ENCODE results near the gene LRP8.

- TF ChIP-seq, protein P1, sequence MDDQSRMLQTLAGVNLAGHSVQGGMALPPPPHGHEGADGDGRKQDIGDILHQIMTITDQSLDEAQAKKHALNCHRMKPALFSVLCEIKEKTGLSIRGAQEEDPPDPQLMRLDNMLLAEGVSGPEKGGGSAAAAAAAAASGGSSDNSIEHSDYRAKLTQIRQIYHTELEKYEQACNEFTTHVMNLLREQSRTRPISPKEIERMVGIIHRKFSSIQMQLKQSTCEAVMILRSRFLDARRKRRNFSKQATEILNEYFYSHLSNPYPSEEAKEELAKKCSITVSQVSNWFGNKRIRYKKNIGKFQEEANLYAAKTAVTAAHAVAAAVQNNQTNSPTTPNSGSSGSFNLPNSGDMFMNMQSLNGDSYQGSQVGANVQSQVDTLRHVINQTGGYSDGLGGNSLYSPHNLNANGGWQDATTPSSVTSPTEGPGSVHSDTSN (IDR thresholded peaks at IDR 0.05), result no peak
- TF ChIP-seq POLR2AphosphoS5 (IDR thresholded peaks at IDR 0.05; ENCODE audit: low read depth, low read length) (no peak), GABPA (IDR thresholded peaks at IDR 0.05; ENCODE audit: low read depth) (no peak), REST (IDR thresholded peaks at IDR 0.05; ENCODE audit: low read depth, low read length) (no peak), FOXM1 (IDR thresholded peaks at IDR 0.05; ENCODE audit: low read depth) (no peak), NRF1 (IDR thresholded peaks at IDR 0.05; ENCODE audit: low read depth, low read length) (no peak), CHD2 (IDR thresholded peaks at IDR 0.05; ENCODE audit: low read length, partially characterized antibody) (no peak), SIN3A (IDR thresholded peaks at IDR 0.05; ENCODE audit: borderline replicate concordance, low read depth, low read length) (no peak), MAX (IDR thresholded peaks at IDR 0.05; ENCODE audit: low read depth) (no peak)
- TF ChIP-seq, protein P2, sequence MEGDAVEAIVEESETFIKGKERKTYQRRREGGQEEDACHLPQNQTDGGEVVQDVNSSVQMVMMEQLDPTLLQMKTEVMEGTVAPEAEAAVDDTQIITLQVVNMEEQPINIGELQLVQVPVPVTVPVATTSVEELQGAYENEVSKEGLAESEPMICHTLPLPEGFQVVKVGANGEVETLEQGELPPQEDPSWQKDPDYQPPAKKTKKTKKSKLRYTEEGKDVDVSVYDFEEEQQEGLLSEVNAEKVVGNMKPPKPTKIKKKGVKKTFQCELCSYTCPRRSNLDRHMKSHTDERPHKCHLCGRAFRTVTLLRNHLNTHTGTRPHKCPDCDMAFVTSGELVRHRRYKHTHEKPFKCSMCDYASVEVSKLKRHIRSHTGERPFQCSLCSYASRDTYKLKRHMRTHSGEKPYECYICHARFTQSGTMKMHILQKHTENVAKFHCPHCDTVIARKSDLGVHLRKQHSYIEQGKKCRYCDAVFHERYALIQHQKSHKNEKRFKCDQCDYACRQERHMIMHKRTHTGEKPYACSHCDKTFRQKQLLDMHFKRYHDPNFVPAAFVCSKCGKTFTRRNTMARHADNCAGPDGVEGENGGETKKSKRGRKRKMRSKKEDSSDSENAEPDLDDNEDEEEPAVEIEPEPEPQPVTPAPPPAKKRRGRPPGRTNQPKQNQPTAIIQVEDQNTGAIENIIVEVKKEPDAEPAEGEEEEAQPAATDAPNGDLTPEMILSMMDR (IDR thresholded peaks at IDR 0.05), result no peak
- TF ChIP-seq, protein P3, sequence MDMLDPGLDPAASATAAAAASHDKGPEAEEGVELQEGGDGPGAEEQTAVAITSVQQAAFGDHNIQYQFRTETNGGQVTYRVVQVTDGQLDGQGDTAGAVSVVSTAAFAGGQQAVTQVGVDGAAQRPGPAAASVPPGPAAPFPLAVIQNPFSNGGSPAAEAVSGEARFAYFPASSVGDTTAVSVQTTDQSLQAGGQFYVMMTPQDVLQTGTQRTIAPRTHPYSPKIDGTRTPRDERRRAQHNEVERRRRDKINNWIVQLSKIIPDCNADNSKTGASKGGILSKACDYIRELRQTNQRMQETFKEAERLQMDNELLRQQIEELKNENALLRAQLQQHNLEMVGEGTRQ (IDR thresholded peaks at IDR 0.05; ENCODE audit: borderline replicate concordance, low read depth, low read length), result no peak
These were observed 3.7 kb upstream of the LRP8 start for GRCh38 chr1:53331446-53332185.

Measured in SK-N-SH (cell line).